GM12872 (cell line): ENCODE data around the gene ZNF738.

Experiments used
- CTCF ChIP-seq: IDR thresholded peaks from 3 replicates; pipeline ENCODE4 v1.5.1; 2011; ENCODE audit warnings: low read depth, mild to moderate bottlenecking, low read length, moderate library complexity; ENCODE audit not compliant: insufficient read depth

ZNF738 gene

GRCh38 chr19:21326169-21326568 is 32.6 kb upstream of the ZNF738 start:
- no peak for TF ChIP-seq CTCF

GRCh38 chr19:21328406-21328805 is 30.4 kb upstream of the ZNF738 start:
- TF ChIP-seq CTCF = no peak

GRCh38 chr19:21328885-21329605 is 29.8 kb upstream of the ZNF738 start, which contains the start of gene ZNF708:
Gene ZNF708, minus strand, starts transcription at chr19:21329410. Its CDS starts 198 bp downstream, at chr19:21329212.
- no peak for TF ChIP-seq CTCF

GRCh38 chr19:21335721-21336120 is 23.1 kb upstream of the ZNF738 start:
- TF ChIP-seq CTCF = no peak

GRCh38 chr19:21352830-21353229 is 6.0 kb upstream of the ZNF738 start:
- TF ChIP-seq CTCF = no peak

GRCh38 chr19:21362291-21362690 is 3.5 kb downstream of the ZNF738 start:
- no peak for TF ChIP-seq CTCF

- no peak for TF ChIP-seq CTCF
These were observed 25.3 kb downstream of the ZNF738 start for GRCh38 chr19:21383980-21384582.
